Measurements from ENCODE around the gene LIX1L.

GRCh38 chr1:145992502-145992936 is 34.7 kb upstream of the LIX1L start:
- no peak for TF ChIP-seq GATA2 (IDR thresholded peaks at IDR 0.05; ENCODE audit: low read depth, low read length)
- no peak for TF ChIP-seq GATA3 (IDR thresholded peaks at IDR 0.05; ENCODE audit: low read depth, low read length)
